ENCODE results near the gene AEBP1. TPM values are rescaled to one million over a fixed set of nuclear protein-coding genes. Genes with fewer than 3 reads are reported as not detected.

The AEBP1 gene
- total RNA-seq, 1 experiment from 2014 or later: 49.3 TPM

GRCh38 chr7:44108768-44109750, 4.9 kb downstream of the AEBP1 start:
- peaks cover 15% of the 10 kb centered on the region for H3K27me3 Mint-ChIP-seq (ENCODE audit: low read depth)
- H2AK5ac ChIP-seq (ENCODE audit: insufficient read length, low read length): no peak overlapping the region
- no peaks in the 10 kb centered on the region for H3K9me3 ChIP-seq (ENCODE audit: control insufficient read depth, low read depth, low read length)
- TF ChIP-seq CTCF (conservative IDR thresholded peaks at IDR 0.05): peak; percentile 43; the same call in 2 of the 3 replicates
- no peaks in the 10 kb centered on the region for H4K20me1 ChIP-seq (ENCODE audit: control insufficient read depth, insufficient read depth, insufficient read length)
- no peak overlapping the region for H2BK20ac ChIP-seq (ENCODE audit: low read depth, low read length, poor library complexity, severe bottlenecking)
- H3K18ac ChIP-seq (ENCODE audit: insufficient read length, low read depth, low read length): no peak overlapping the region
- H3K4me3 Mint-ChIP-seq: no peak overlapping the region
- H4K91ac ChIP-seq (ENCODE audit: insufficient read length, low read depth, low read length): no peak overlapping the region
- H3K79me1 ChIP-seq (ENCODE audit: insufficient read depth, low read depth, low read length, poor library complexity, severe bottlenecking): no peaks in the 10 kb centered on the region
- no peak overlapping the region for H2BK15ac ChIP-seq (ENCODE audit: low read depth, low read length)
- H3K14ac ChIP-seq (ENCODE audit: insufficient read depth, low read length): no peak overlapping the region; the same call in 1 of the 2 replicates
- no peak for DNase-seq
- H3T11ph ChIP-seq (ENCODE audit: low read length): no peak overlapping the region
- no peak overlapping the region for H4K8ac ChIP-seq (replicated peaks; ENCODE audit: insufficient read length, low read depth, low read length)
- no peaks in the 10 kb centered on the region for H3K79me2 ChIP-seq (ENCODE audit: insufficient read depth, low read length)
- H3K27ac ChIP-seq (ENCODE audit: insufficient read length, low read depth, low read length): no peak overlapping the region
- H3K4me1 Mint-ChIP-seq: peaks cover 9 to 14% of the 10 kb centered on the region in 2 experiments
- H3K23me2 ChIP-seq (ENCODE audit: insufficient read length, low read depth, low read length, poor library complexity, severe bottlenecking): peaks cover 7% of the 10 kb centered on the region
- no peak overlapping the region for H3K23ac ChIP-seq (ENCODE audit: insufficient read length, low read depth, low read length)
- H3K27ac Mint-ChIP-seq: no peak overlapping the region
- no peaks in the 10 kb centered on the region; the same call in 1 of the 2 replicates for H3K27me3 ChIP-seq (ENCODE audit: insufficient read depth, low read length)
- no peak overlapping the region for H4K5ac ChIP-seq (ENCODE audit: insufficient read length, low read depth, low read length)
- no peaks in the 10 kb centered on the region for H3K9me3 Mint-ChIP-seq
- H3K36me3 Mint-ChIP-seq (ENCODE audit: insufficient read depth in 1 of 3, low read depth in 3 of 3): peaks cover 4 to 27% (median 26%) of the 10 kb centered on the region in 3 experiments
- no peak overlapping the region for H2AFZ ChIP-seq (ENCODE audit: low read length)
- no peak overlapping the region for H2BK12ac ChIP-seq (ENCODE audit: insufficient read length, low read depth, low read length)
- H2BK5ac ChIP-seq (ENCODE audit: insufficient read length, low read length): no peak overlapping the region
- H3K4me2 ChIP-seq (ENCODE audit: insufficient read depth, insufficient read length, low read length): no peak overlapping the region
- no peak overlapping the region for H2BK120ac ChIP-seq (ENCODE audit: low read depth, low read length, poor library complexity, severe bottlenecking)
- no peak overlapping the region for H3K4ac ChIP-seq (ENCODE audit: low read depth, low read length)
- H3K9ac ChIP-seq (ENCODE audit: extremely low read depth, insufficient read length, low read length): no peak overlapping the region
- no peaks in the 10 kb centered on the region; the same call in 1 of the 2 replicates for H3K4me1 ChIP-seq (ENCODE audit: insufficient read depth, low read length)
- H3K56ac ChIP-seq (ENCODE audit: insufficient read length, low read depth, low read length): no peak overlapping the region
- no CpG with 5 or more reads among the region's 21 CpGs for WGBS (ENCODE audit: extremely low coverage, insufficient read length, low lambda C conversion rate)
